Subcutaneous adipose tissue (tissue), 4 donors: Measurements from ENCODE around the gene CEP85. TPM values are rescaled to one million over a fixed set of nuclear protein-coding genes. Genes with fewer than 3 reads are reported as not detected.

Experiments used
- total RNA-seq, 4 donors: library from RNA; depleted of rRNA; stranded (reverse); fragments of >200 nt; gene quantifications; one replicate each; pipeline ENCODE4 v1.1.0, GENCODE V29; 2016
- TF ChIP-seq, protein P1 (sequence below): fragments of 450-650 bp; IDR thresholded peaks from one replicate; pipeline ENCODE4 v1.5.1; 2016; ENCODE audit warnings: low read depth, mild to moderate bottlenecking, control low read depth, antibody characterized with exemption, moderate library complexity

Gene CEP85
- total RNA-seq, 4 donors from 2014 or later: 3.7 to 5.4 (median 4.4) TPM

- TF ChIP-seq, protein P1, sequence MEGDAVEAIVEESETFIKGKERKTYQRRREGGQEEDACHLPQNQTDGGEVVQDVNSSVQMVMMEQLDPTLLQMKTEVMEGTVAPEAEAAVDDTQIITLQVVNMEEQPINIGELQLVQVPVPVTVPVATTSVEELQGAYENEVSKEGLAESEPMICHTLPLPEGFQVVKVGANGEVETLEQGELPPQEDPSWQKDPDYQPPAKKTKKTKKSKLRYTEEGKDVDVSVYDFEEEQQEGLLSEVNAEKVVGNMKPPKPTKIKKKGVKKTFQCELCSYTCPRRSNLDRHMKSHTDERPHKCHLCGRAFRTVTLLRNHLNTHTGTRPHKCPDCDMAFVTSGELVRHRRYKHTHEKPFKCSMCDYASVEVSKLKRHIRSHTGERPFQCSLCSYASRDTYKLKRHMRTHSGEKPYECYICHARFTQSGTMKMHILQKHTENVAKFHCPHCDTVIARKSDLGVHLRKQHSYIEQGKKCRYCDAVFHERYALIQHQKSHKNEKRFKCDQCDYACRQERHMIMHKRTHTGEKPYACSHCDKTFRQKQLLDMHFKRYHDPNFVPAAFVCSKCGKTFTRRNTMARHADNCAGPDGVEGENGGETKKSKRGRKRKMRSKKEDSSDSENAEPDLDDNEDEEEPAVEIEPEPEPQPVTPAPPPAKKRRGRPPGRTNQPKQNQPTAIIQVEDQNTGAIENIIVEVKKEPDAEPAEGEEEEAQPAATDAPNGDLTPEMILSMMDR: no peak
These were observed 21.3 kb upstream of the CEP85 start for GRCh38 chr1:26212726-26213125.

DNA sequence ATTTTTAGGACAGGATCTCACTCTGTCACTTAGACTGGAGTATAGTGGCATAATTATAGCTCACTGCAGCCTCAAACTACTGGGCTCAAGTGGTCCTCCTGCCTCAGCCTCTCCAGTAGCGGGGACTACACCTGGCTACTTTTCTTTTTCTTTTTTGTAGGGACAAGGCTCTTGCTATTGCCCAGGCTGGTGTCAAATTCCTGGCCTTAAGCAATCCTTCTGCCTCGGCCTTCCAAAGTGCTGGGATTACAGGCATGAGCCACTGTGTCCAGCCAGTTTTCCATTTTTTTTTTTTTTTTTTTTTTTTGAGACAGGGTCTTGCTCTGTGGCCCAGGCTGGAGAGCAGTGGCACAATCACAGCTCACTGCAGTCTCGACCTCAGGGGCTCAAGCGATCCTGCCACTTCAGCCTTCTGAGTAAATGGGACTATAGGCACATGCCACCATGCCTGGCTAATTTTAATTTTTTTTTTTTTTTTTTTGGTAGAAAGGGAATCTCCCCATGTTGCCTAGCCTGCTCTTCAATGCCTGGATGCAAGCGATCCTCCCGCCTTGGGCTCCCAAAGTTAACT is 20.6 kb upstream of the CEP85 start:
- TF ChIP-seq, protein P1: no peak

DNA sequence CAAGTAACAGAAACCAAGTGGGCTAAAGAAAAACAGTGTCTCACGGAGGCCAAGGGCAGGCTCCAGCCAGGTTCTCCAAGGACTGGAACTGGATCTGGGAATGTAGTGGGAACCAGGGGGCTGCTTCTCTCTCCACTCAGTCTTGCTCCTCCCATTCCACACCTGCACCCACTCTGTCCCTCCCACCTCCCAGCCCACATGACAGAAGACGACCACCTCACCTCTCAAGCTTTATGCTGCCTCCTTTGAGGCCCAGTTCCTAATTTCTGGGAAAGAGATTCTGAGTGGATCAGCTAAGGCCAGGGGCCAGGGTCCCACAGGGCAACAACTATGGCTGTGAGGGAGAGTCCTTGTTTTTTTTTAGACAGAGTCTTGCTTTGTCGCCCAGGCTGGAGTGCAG is 18.8 kb upstream of the CEP85 start:
- TF ChIP-seq, protein P1: no peak

DNA sequence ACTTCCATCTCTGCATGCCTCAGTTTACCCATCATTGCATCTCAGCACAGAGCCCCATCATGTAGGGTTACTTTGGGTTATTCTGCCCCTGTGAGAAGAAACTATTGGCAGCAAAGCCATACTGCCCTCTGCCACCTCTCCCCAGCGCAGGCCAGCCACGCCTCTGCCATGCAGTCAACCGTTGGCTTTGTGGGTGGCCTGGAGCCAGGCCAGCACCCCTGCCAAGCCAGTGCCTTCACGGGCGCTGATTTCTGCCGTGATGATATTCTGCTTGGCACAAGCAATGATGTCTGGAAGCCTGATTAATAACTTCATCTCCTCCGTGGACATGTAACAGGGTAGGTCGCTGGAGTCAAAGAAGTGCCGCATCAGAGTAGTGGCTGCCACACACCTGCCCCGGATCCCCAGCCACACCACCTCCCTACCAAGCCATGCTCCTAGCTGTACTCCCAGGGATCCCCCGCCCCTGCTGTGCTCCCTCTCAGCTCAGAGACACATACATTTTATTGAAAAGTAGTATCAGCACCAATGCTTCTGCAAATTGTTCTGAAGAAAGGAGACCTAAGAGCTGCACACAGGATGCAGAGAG is 15.0 kb upstream of the CEP85 start:
- TF ChIP-seq, protein P1: no peak

DNA sequence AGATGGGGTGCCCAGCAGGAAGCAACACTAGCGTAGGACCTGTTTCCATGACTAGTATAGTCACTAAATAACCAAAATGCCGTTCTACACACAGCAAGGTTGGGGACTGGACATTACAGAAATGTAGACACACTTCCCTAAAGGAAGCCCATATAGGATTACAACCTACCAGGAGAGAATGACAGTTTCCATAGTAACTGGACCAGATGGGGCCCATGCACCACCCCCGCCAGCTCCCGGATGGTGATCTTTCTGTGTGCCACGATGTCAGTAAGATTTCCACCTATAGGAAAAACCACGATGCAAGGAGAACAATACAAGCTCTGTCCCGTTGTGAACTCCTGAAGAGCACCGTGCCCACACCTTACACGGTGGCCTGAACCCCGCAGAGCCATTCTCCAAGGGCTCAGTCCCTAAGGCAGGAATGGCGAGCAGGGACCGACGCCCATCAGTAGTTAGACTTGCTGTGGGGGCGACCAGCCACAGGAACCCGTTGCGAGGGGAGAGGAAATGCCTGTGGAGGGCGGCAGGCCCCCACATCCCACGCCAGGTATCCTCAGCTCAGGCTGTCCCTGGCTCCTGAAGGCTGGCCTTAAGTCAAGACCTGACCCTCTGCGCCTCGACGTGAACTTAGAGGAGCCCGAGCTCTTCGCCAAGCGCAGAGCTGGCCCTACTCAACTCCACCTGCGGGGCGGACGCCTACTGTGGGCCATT is 13.6 kb upstream of the CEP85 start:
- TF ChIP-seq, protein P1: no peak

- TF ChIP-seq, protein P1: no peak
These were observed 12.9 kb upstream of the CEP85 start for GRCh38 chr1:26221094-26221493.

GRCh38 chr1:26224606-26225005 is 9.4 kb upstream of the CEP85 start:
- TF ChIP-seq, protein P1: no peak
